GM18499 (cell line): Measurements from ENCODE around the gene MOXD1.
"Not testable (repeated sequence)": the region's sequence is repeated elsewhere in the genome, so short reads cannot be mapped to it uniquely, and the experiment has no call there.

Experiments used
- ATAC-seq: cut with Tn5 transposase; IDR thresholded peaks from one replicate; pipeline ENCODE4 v1.9.1; 2021; ENCODE audit warnings: moderate number of reproducible peaks; ENCODE audit not compliant: insufficient read depth, unreplicated experiment

MOXD1 gene

GRCh38 chr6:132286298-132287019 lies 114.8 kb downstream of the MOXD1 start:
- no peak for ATAC-seq

GRCh38 chr6:132285004-132285780 lies 116.1 kb downstream of the MOXD1 start:
- ATAC-seq = no peak

- no peak for ATAC-seq
Observed at GRCh38 chr6:132282696-132283095, 118.6 kb downstream of the MOXD1 start.

DNA sequence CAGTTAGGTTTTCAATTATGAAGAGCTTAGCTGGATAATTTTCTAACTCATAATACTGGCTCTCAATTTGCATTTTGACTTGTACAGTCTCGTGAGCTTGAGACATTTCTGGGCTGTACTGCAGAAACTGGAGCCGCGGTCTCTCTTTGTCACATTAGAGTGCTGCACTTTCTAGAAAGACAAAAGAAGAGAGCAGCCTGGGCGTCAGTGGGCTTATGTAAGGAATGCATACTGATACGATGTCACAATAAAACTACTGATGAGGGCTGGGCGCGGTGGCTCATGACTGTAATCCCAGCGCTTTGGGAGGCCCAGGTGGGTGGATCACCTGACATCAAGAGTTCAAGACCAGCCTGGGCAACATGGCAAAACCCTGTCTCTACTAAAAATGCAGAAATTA lies 120.8 kb downstream of the MOXD1 start:
- ATAC-seq = no peak

- ATAC-seq = peak; percentile 72
Observed at GRCh38 chr6:132279592-132280139, 121.6 kb downstream of the MOXD1 start.

DNA sequence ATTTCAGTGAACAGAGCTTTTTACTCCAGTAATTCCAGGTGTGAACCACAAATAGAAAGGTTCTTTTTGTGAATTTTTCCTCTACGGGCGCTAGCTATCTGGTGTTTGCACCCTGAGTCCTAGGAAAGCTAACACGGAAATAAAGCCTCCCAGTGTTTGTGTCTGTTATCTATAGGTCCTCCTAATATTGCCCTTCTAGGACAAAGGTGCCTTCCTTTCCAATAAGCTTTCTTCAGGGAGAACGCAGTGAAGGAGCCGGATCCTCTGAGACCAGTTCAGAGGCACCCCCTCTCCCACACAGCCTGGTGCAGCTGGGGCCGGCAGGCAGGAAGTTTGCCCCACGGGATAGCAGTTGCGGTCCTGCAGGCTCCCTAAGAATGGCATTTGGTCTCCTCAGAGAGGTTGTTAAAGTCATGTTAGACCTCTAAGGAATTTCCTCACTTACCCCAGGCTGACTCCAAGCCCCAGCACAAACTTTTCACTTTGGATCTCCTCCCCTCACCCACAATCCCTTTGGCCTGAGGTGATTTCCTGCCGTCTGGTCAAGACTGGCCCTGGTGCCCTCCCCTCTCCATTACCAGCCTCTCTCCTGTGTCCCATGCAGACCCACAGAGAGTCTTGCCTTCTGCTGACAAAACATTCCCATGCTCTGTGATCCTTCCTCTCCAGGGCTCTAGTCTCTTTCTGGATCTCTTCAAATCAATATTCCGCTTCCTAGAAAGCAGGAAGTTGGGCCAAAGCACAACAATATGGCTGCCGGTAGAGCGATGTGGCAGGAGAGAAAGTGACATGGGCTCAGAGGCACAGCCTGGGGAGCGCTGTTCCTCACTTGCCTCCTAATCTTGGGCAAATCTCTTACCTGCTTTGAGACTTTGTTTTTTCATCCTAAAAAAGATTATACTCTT lies 126.0 kb downstream of the MOXD1 start:
- ATAC-seq = no peak

DNA sequence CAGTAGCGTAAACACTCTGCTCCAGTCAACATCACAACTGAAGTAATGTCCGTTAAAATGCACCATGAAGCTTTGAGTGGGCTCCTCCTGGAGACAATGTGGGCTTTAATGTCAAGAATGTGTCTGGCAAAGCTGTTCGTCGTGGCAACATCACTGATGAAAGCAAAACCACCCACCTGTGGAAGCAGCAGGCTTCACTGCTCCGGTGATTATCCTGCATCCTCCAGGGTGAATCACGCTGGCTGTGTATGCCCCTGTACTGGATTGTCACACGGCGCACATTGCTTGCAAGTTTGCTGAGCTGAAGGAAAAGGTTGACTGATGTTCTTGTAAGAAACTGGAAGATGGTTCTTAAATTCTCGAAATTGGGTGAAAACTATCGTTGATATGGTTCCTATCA lies 128.5 kb downstream of the MOXD1 start:
- no peak for ATAC-seq

- no peak for ATAC-seq
Observed at GRCh38 chr6:132270726-132271402, 130.4 kb downstream of the MOXD1 start.

DNA sequence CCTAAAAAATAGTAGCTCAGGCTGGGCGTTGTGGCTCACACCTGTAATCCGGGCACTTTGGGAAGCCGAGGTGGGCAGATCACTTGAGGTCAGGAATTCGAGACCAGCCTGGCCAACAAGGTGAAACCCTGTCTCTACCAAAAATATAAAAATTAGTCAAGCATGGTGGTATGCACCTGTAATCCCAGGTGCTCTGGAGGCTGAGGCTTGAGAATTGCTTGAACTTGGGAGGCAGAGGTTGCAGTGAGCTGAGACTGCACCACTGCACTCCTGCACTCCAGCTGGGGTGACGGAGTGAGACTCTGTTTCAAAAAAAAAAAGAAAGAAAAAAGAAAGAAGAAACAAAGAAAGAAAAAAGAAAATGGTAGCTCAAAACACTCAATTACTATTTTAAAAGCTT lies 132.6 kb downstream of the MOXD1 start:
- not testable (repeated sequence) for ATAC-seq

DNA sequence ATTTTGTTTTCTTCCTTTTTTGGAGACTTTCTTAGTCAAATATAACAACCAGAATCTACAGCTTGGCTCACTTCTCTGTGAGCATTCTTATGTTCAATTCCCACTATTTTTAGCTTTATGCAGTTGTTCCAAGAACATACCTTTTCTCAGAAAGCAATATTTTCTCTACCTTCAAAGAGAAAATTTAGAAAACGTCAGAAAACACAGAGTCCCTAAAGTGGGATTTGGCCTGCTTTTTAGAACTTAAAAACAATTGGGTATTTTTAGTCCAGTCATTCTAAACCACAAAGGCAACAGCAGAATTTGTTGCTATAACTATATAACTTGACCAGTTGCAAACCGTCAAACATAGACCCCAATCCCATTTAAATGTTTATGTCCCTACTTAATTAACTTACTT lies 133.1 kb downstream of the MOXD1 start:
- ATAC-seq = no peak

DNA sequence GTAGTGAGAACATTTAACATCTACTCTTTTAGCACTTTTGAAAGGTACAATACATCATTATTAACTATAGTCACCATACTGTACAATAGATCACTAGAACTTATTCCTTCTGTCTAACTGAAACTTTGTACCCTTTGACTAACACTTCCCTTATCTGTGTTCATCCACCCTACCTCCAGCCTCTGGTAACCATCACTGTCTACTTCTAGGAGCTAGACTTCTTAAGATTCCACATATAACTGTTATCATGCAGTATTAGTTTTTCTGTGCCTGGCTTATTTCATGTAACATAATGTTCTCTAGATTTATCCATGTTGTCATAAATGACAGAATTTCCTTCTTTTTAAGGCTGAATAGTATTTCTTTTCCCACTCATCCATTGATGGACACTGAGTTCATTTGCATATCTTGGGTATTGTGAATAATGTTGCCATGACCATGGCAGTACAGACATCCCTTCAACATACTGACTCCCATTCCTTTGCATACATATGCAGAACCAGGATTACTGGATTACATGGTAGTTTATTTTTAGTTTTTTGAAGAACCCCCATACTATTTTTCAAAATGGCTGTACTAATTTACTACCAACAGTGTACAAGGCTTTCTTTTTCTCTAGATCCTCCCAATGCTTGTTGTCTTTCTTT lies 135.7 kb downstream of the MOXD1 start:
- ATAC-seq = no peak

- ATAC-seq = no peak
Observed at GRCh38 chr6:132264021-132264500, 137.2 kb downstream of the MOXD1 start.

DNA sequence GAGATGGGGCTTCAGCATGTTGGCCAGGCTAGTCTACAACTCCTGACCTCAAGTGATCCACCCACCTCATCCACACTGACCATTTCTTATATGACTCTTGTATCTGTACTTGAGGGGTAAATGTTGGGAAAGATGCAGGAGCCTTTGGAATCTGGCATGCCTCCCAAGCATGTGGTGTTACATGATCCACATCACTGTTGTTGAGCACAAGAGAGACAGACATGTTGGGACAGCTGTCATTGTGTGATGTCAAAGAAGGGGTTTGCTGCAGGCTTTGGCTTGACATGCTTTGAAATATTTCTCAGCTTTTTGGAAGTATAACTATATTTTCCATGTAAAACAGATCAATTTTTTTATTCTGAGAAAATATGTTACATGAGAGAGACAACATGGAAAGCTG lies 139.9 kb downstream of the MOXD1 start:
- ATAC-seq = no peak

- ATAC-seq = no peak
Observed at GRCh38 chr6:132259070-132259469, 142.2 kb downstream of the MOXD1 start.

DNA sequence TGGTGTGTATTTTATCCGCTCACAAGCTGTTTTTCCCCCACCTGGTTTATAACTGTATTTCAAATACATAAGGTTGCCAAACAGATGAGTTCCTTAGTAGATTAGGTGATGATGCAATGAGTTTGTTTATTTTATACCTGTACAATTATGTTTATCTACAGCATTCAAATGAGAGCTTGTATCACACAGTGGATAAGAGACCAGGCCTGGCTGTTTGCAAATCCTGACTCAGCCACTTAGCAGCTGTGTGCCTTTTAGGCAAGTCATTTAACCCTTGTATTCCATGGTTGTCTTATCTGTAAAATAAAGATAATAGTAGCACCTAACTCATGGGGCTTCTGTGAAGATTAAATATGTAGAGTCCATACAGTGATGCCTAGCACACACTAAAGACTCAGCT lies 143.7 kb downstream of the MOXD1 start:
- no peak for ATAC-seq

GRCh38 chr6:132256457-132256856 lies 144.8 kb downstream of the MOXD1 start:
- no peak for ATAC-seq

- ATAC-seq = no peak
Observed at GRCh38 chr6:132253906-132254305, 147.4 kb downstream of the MOXD1 start.

- ATAC-seq = no peak
Observed at GRCh38 chr6:132253211-132253610, 148.1 kb downstream of the MOXD1 start.

- ATAC-seq = no peak
Observed at GRCh38 chr6:132252113-132252512, 149.2 kb downstream of the MOXD1 start.
